SH-SY5Y (cell line): ENCODE data around the gene HRH3.

Source experiments
- GATA2 ChIP-seq: IDR thresholded peaks from 2 replicates; pipeline ENCODE4 v1.6.1; 2011; ENCODE audit warnings: mild to moderate bottlenecking, low read depth, low read length
- GATA3 ChIP-seq: IDR thresholded peaks from 2 replicates; pipeline ENCODE4 v1.6.1; 2011; ENCODE audit warnings: low read depth, mild to moderate bottlenecking, low read length, moderate library complexity

- TF ChIP-seq GATA2, result no peak
- no peak for TF ChIP-seq GATA3
These were observed 34.0 kb downstream of the HRH3 start for GRCh38 chr20:62186096-62186426.
